ENCODE results near the gene KLHL29. TPM values are rescaled to one million over a fixed set of nuclear protein-coding genes. Genes with fewer than 3 reads are reported as not detected.
A peak's percentile ranks its signal among the peaks of the same experiment; 100 is the strongest.

Gene KLHL29
- total RNA-seq, 1 experiment from 2014 or later: 12.2 TPM

- Histone ChIP-seq H3K27me3 (replicated peaks; ENCODE audit: insufficient read depth, low read depth, low read length, poor library complexity) (no peaks in the 10 kb centered on the region), H3K4me1 (ENCODE audit: insufficient read depth, low read length, poor library complexity, severe bottlenecking) (peaks cover 21% of the 10 kb centered on the region), H3K27ac (ENCODE audit: low read depth, low read length, poor library complexity, severe bottlenecking) (no peak overlapping the region), H3K36me3 (ENCODE audit: insufficient read depth, low read length, poor library complexity, severe bottlenecking) (no peaks in the 10 kb centered on the region), H3K9me3 (ENCODE audit: low read depth, low read length, poor library complexity, severe bottlenecking) (no peaks in the 10 kb centered on the region), H3K4me3 (ENCODE audit: low read depth, low read length, poor library complexity, severe bottlenecking) (no peak overlapping the region)
- no peak for TF ChIP-seq EZH2 (IDR thresholded peaks at IDR 0.05; ENCODE audit: borderline replicate concordance, low read depth, low read length, poor library complexity, severe bottlenecking)
- no peak for TF ChIP-seq CTCF (conservative IDR thresholded peaks at IDR 0.05; ENCODE audit: low read depth, low read length)
- intact Hi-C loops (cut with micrococcal nuclease; ENCODE audit: unreplicated experiment): no loop called here
- ChIA-PET CTCF (no interaction called here), POLR2A (ENCODE audit: low non-redundant PET) (no interaction called here)
- BruUV-seq (replicated peaks): no TSS peak
- DNase-seq (ENCODE audit: low spot score): peak; percentile 33
Measured at GRCh38 chr2:23377771-23378170, 7.2 kb upstream of the KLHL29 start.

GRCh38 chr2:23378496-23378895 is 6.5 kb upstream of the KLHL29 start:
- no peak for TF ChIP-seq EZH2 (IDR thresholded peaks at IDR 0.05; ENCODE audit: borderline replicate concordance, low read depth, low read length, poor library complexity, severe bottlenecking)
- no peak for TF ChIP-seq CTCF (conservative IDR thresholded peaks at IDR 0.05; ENCODE audit: low read depth, low read length)
- ChIA-PET POLR2A (ENCODE audit: low non-redundant PET) (no interaction called here), CTCF (no interaction called here)
- H3K4me1 ChIP-seq (ENCODE audit: insufficient read depth, low read length, poor library complexity, severe bottlenecking): peaks cover 21% of the 10 kb centered on the region
- no peak for DNase-seq (ENCODE audit: low spot score)
- no peak overlapping the region for H3K4me3 ChIP-seq (ENCODE audit: low read depth, low read length, poor library complexity, severe bottlenecking)
- H3K9me3 ChIP-seq (ENCODE audit: low read depth, low read length, poor library complexity, severe bottlenecking): no peaks in the 10 kb centered on the region
- no TSS peak for BruUV-seq (replicated peaks)
- H3K27me3 ChIP-seq (replicated peaks; ENCODE audit: insufficient read depth, low read depth, low read length, poor library complexity): no peaks in the 10 kb centered on the region
- H3K36me3 ChIP-seq (ENCODE audit: insufficient read depth, low read length, poor library complexity, severe bottlenecking): no peaks in the 10 kb centered on the region
- intact Hi-C loops (cut with micrococcal nuclease; ENCODE audit: unreplicated experiment): no loop called here
- H3K27ac ChIP-seq (ENCODE audit: low read depth, low read length, poor library complexity, severe bottlenecking): no peak overlapping the region

- TF ChIP-seq EZH2 (IDR thresholded peaks at IDR 0.05; ENCODE audit: borderline replicate concordance, low read depth, low read length, poor library complexity, severe bottlenecking) (no peak), CTCF (conservative IDR thresholded peaks at IDR 0.05; ENCODE audit: low read depth, low read length) (no peak)
- Histone ChIP-seq H3K27ac (ENCODE audit: low read depth, low read length, poor library complexity, severe bottlenecking) (no peak overlapping the region), H3K36me3 (ENCODE audit: insufficient read depth, low read length, poor library complexity, severe bottlenecking) (no peaks in the 10 kb centered on the region), H3K4me1 (ENCODE audit: insufficient read depth, low read length, poor library complexity, severe bottlenecking) (peaks cover 21% of the 10 kb centered on the region), H3K27me3 (replicated peaks; ENCODE audit: insufficient read depth, low read depth, low read length, poor library complexity) (no peaks in the 10 kb centered on the region), H3K9me3 (ENCODE audit: low read depth, low read length, poor library complexity, severe bottlenecking) (no peaks in the 10 kb centered on the region), H3K4me3 (ENCODE audit: low read depth, low read length, poor library complexity, severe bottlenecking) (no peak overlapping the region)
- no TSS peak for BruUV-seq (replicated peaks)
- ChIA-PET CTCF (no interaction called here), POLR2A (ENCODE audit: low non-redundant PET) (no interaction called here)
- intact Hi-C loops (cut with micrococcal nuclease; ENCODE audit: unreplicated experiment): no loop called here
- no peak for DNase-seq (ENCODE audit: low spot score)
Measured at GRCh38 chr2:23379220-23379695, 5.7 kb upstream of the KLHL29 start.
